Stimulated activated CD4-positive, alpha-beta T cell treated with anti-CD3 and anti-CD28 coated beads, Interleukin-4, amount 100 ng/mL, for 24 hours (primary cell): Measurements from ENCODE around the gene NRG2.

Experiments
- DNase-seq: peaks from one replicate; pipeline ENCODE4 v3.0.0-alpha.2; 2020

NRG2 gene

DNA sequence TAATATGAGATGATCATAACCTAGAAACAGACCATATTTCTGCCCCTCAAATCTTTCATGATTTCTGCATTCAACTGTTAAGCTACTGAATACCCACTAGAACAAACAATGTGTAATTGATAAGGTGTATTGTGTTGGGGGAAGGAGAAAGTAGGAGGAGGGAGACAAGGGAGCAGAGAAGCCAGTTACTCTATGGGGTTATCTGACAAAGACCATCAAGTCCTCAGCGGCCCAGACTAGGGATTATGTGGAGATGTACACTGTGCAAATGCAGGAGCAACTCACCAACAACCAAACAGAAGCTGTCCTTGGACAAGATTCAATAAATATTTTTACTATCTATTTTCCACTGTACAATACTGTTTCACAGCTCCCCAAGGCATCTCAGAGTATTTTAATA is 2.7 kb downstream of the NRG2 start:
- no peak for DNase-seq

DNA sequence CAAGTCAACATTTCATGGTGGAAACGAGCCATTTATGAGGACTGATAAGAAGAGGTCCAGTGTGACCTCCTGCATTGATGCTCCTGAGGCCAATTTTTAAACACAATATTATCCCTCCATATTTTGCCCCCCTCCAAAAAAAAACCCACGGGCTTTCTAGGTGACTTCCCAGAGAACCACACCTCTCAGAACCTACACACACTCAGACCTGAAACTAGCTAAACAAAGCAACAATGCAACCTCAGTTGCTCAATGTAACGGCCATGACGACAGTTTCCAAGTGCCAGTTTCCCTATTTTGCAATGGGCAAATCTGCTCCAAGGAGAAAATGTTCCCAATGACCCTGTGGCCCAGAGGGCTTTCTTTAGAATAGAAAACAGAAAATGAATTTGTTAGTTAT is 3.5 kb downstream of the NRG2 start:
- no peak for DNase-seq

DNA sequence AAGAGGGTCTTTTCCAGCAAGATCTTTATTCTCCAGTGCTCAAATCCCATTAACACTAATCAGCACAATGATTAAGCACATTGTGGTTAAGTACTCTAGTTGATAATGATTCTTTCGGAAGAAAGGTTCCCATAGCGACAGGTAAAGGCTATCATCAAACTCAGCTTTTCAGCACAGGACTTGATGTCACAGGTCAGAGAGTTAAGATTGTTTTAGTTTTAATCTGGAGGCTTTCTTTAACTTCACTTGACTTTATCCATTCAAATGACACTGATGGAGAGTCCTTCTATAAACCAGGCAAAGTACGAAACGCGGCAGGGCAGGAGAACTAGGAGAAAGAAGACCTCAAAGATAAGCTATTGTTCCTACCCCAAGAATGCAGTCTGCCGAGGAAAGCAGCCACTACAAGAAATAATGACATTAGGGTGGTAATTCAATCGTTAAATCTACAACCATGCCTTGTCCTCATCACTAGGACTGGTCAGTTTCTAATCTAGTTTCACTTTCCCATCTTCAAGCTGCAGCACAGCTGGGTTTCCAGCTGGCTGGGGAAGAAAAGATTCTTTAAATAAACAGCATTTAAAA is 4.6 kb downstream of the NRG2 start:
- no peak for DNase-seq

DNA sequence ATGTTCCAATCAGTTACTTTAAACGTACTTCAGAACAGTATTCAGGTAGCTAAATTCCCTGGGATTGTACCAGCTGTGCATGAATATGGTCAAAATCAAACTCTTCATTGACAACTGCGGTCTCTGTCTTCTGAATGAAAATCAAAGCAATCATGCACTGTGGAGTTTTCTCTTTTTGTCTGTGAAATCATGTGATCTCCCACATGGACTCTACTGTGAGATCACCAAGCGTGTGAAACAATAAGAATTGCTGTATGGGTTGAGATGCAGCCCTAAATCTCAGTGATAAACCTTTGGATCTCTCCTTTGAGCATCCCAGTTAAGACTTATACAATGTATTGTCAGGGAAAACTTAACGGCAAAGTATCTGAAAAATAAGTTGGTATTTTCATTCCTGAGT is 6.1 kb downstream of the NRG2 start:
- no peak for DNase-seq

DNA sequence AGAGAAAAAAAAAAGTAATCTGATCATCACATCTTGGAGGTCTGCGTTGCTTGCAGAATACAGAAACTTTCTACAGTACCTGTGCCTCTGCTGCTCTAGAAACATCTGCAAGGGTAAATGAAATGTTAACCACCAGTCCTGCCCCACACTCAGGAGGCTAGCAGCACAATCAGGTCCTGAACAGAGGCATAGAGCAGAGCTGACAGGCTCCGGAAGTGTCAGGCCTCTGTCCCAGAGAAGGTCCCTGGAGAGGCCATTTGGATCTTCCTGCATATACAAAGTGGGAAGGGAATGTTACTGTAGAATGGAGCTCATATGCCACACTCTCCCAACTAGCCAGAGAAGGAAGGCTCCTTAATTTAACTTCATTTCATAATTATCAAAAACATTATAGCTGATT is 7.2 kb downstream of the NRG2 start:
- DNase-seq, result no peak

DNA sequence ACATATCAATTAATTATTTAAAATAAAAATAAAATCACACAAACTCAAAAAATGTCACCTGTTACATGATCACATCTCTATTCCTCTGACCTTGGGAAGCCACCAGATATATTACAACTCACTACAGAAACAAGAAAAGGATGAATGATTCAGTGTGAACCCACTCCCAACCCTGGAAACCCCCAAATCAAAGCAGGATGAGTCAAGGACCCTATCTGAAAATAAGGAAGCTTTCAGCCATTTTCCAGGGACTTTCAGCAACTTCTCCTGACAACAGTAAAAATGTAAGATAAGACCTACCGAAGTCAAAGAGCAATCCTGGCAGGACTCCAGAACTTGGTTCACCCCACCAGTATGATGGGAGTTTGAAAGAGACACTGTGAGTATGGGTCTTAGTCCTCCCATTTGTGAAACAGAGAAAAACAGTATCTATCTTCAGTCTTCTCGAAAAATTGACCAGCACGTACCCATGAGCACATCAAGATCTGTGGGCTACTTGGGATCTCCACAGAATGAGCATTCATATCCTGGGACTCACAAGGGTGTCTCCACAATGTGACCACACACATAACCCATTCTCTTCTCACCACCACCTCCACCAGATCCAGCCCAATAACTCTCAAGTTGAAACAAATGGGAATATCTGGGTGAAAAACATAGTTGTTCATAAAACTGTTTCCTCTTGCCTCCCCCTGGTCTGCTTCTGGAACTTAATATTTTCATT is 9.9 kb downstream of the NRG2 start:
- DNase-seq, result no peak

DNA sequence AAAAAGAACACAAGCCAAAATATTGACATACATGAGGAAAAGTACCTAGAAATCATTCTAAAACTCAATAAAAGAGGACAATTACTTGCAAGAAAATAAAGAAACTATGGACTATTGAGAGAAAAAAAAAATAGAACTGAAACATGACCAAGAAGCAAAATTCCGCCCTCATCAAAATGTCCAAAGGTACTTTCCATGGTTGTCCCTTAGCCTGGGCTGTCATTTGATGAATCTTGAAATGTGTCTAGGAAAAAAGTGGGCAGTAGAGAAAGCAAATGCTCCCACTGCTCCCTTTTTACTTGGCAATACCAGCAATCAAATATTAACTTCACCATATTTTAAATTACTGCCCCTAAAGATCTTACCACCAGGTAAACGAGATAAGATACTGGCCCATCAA is 10.8 kb downstream of the NRG2 start:
- DNase-seq, result no peak

DNA sequence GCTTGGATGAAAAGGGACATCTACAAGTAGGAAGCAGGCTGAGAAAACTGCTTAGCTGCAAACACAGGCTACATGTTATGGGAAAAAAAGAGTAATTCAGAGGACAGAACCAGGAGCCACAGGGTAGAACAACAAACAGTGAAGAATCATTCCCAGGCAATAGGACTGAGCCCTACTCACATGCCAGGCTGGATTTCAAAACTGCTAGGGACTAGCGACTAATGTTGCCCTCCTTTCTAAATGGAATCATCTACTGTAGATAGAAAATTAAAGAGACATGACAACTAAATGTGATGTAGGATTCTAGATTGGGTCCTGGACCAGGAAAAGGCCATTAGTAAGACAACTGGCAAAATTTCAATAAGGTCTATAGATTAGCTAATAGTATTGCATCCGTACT is 15.3 kb downstream of the NRG2 start:
- DNase-seq, result no peak

DNA sequence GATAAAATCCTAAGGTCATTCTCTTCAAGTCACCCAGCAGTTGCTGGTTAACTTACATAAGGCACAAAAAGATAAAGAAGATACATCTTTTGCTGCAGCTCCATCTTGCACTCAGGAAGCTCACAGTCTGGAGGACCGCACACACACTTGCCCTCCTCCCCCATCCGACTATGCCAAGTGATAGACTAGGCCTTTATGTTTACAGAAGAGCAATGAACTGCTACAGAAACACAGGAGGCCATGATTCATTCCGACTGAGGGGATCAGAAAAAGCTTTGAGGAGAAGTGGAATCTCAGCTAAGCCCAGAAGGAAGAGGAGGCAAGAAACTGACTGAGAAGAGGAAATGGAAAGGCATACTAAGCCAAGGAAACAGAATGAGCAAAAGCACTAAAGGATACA is 17.4 kb downstream of the NRG2 start:
- DNase-seq, result no peak

DNA sequence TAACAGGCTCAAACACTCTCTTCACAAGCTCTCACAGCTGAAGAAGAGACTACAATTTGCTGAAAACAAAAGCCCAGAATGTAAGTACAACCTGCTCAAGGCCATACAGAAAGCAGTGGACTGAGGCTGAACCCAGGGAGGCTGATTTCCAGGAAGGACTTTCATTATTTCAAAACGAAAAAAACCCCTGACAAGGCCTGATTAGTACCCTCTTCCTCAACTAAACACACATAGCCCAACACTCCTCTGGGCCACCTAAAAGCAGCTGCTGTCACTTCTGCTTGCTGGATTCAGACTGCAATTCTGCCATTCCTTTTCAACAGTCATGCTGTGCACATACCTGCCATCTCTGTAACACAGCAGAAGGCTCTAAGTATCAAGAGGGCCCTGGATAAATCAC is 18.2 kb downstream of the NRG2 start:
- no peak for DNase-seq

DNA sequence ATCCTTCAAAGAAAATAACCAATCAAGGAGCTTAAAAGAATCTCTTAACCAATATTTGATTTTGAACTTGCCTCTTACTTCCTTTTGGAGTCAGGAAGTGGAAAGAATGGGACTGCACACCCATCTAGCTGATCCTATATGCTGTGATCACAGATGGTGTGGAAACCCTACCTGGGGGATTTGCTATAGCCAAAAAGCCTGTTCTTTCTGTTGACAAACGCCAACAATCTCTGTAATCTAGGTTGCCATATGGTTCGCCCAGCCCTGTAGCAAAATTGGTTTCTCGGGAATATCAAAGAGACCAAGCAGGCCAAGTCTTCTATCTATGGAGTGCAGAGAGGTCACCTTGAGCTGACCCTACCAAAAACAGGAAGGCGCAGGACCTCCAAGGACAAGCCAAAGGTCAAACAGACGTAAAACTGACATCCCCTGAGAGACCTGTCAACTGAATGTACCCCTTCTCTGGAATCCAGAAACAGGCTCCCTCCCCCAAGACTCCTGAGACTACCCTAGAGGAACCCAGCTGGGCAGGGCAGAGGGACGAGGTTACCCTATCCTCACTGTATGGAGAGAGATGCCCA is 19.4 kb downstream of the NRG2 start:
- DNase-seq, result no peak

DNA sequence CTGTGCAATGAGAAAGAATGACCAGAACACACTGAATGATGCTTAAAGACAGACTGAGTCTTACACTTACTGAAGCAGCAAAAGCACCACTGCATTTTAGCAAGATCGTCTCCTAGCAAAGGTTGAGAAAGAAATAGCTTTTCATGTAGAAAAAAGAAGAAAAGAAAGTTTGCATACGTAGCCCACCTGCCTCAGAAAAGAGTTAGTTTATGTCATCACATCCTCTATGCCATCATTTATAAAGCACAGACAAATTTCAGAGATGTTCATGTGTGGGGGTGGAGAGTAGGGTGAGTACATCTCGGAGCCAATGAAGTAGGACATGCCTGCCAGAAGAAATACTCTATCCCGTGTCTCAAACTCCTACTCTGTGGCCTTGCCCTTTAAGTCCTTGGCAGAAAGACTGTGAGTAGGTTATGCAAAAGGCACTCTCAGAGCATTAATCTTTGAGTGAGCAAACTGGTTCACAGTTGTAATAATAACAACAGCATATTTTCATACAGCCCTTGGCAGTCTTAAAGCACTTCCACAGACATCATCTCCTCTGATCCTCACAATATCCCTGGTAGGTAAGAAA is 22.4 kb downstream of the NRG2 start:
- DNase-seq, result no peak

DNA sequence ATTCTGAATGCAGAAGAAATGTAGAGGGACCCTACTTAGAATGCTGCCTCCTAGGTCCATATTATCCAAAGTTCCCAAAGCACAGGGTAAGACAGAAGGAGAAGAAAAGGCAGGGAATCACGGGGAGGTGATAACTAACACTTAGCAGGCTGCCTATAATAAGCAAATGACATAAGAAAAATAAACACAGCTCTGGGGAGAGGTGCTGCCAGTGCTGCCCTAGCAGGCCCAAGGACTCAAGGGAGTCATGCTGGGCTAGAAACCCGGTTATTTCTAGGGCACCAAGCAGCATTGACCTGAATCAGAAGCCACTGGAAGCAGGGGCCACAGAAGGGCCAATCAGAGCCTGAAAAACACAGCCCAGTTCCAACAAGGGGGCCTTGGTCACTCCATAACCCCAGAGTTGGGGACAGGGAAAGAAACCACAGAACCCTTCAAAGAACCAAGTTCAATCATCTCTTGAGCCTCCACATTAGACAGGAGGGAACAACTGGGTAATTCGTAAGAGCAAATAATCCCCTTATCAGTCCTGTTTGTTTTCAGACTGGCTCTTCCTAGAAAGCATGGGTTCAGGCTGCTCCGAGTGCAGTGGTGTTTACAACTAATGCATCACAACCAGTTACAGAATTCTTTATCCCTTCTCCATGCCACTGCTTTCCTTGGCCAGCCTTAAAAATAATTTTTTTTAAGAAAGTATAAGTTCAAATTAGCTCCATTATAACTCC is 24.0 kb downstream of the NRG2 start:
- no peak for DNase-seq

DNA sequence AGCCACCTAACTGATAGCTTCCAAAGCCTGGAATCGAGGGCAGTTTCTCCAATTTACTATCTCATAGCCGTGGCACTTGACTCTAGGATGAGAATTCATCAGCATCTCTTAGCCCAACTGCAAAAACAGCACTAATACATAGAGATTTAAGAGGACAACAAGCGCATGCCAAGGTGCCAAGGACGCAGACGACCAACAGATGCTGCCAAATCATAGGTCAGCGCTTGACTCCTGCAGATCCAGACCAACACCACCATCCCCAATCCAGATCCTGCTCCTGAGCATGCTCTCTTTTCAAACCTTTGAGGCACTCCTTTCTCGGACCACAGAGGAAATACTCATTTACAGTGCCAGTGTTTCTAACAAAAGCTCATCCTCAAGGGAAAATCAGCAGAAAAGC is 24.6 kb downstream of the NRG2 start:
- no peak for DNase-seq

DNA sequence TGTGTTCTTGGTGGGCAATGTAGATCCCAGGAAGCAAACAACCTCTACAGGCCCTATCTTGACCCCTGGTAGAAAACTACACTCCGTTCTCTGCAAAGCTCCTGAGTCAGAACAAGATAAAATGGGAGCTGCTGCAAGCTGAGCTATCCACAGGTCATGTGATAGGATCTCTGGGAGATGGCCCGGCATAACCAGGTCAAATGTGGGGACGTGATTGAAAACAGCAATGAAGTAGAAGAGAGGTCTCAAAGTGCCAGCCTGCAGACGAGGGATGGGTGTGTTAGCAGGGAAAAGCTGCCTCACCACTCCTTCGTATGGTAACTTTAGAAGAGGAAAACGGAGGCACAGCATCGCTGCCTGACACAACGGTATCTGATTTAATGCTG is 25.0 kb downstream of the NRG2 start:
- DNase-seq, result no peak

DNA sequence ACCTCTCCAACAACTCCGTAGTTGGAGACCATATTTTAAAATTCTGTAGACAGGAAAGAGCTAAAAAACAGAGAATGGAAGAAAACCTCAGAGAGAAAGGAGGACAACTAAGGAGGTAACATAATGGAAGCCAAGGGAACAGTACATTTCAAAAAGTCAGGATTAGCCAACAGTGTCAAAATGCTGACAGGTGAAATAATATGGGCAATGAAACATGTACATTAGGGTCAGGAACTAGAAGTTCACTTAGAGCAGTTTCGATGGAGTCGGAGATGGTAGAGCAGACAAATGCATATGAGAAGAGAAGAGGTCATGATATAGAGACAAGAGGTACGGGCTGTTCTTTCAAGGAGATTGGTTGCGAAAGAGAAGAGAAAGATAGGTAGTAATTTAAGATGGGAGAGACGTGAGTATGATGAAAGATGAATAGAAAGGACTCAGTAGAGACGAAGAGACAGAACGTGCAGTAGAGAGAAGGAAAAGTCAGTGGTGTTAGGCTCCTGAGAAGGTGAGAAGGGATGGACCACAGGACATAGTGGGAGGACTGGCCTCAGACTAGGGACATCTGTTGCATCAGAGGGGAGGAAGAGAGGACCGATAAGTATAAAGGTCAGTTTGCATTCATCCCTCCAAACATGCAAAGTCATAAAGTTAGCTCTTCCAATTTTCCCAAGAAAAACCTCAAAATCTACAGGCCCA is 25.6 kb downstream of the NRG2 start:
- DNase-seq, result no peak

DNA sequence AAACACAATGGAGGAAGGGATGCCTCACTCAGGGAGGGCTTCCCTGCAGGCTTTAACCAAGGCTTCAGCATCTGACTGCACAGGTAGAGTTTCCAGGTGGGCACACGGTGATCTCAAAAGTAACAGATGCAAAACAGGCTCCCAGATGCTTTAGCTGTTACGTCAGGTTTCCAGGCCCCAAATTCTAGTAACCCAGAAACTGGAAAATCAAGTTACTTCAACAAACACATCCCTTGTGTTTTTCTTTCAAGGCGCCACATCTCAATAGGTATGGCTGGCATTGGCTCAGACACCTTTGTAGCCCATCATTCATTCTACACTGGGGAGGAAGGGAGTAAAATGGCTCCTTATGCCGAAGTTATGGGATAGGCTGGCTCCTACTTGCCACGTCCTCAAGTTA is 27.4 kb downstream of the NRG2 start:
- DNase-seq, result no peak

DNA sequence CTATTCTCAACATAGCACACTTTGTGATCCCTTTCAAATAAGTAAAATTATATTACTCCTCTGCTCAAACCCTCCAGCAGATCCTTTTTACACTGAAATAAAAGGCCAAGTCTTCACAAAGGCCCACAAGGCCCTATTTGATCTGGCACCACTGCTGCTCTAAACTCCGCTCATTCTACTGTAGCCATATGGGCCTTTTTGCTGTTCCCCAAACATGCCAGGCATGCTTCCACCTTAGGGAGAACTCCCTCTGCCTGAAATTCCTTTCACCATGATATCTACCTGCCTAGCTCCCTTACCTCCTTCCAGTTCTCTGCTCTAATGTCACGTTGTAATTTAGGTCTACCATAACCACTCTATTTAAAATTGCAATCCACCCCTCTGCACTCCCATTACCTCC is 28.3 kb downstream of the NRG2 start:
- no peak for DNase-seq

DNA sequence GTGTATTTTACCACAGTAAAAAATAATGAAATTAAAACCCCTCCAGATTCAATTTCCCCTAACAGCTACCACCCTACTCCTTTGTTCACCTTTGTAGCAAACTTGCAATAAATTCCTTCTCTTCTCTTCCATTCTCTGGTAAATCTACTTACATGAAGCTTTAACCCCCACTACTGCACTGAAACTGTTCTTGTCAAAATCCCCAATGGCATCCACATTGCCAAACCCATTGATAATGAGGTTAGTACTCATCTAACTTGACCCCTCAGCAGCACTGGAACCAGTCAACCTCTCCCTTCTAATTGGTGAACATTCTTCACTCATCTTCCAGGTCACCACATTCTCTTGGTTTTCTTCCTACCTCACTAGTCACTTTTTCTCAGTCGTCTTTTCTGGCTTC is 29.6 kb downstream of the NRG2 start:
- DNase-seq, result no peak

DNA sequence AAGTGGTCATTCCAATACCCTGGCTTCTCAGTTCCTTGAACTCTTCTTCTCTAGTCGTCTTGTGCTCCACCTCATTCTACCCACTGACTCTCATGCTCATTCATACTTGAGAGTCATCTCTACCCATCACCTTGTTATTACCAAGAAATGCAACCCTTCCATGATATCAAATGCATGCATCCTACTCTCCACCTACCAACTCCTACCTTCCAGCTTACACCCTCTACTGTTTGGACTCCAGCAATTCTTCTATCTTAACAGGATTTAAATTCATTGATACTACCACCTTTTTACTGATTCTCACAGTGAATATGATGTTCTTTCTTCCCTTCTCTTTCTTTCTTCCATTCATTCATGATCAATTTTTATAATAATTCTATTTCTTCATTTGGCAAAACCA is 30.7 kb downstream of the NRG2 start:
- DNase-seq, result no peak

DNA sequence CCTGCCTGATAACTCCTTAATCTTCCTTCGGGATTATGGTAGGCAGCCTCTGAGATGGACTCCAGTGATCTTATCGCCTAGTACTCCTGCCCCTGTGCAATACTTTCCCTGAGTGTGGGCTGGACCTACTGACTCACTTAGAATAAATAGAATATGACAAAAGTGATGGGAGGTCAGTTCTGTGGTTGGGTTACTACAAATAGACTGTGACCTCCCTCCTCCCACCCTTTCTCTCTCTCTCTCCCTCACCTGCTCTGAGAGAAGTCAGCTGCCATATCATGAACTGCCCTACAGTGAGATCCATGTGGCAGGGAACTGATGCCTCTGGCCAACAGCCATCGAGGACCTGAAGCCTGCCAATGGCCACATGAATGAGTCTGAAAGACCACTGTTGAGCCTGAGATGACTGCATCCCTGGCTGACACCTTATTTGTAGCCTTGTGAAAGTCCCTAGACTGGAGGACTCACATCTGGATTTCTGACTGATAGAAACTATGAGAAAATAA is 31.7 kb downstream of the NRG2 start:
- DNase-seq, result no peak

DNA sequence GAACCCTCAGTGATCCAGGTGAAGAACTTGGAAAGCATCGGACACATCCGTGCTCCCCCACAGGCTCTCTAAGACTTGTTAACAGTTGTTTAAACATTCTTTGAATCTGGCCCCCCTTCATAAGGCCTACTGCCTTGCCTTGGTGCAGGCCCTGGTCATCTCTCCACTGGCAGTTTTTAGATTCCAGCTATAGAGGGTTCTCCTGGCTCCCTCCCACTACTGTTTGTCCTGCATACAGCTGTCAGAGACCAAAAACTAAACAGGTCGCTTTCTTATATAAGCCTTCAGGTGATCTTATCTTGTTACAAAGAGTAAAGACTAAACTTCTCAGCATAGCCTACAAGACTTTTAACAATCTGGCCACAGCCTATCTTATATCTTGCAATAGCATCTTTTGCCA is 32.3 kb downstream of the NRG2 start:
- DNase-seq, result no peak

DNA sequence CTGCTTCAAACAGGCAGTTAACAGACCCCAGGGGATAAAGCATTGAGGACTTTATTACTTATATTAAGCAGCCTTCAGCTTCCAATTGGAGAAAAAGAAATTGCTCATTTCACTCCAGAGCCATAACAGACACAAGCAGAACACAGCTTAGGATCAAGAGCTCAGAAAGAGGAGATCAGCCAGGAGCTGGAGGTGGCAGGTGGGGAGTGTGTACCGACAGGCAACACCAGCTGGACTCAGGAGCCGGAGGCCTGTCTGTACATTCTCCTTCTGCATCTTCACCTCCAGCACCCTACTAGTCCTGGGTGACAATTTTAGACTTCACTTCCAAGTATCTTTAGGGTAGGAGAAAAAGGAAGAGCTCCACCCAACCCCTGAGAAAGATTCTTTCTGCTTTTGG is 35.8 kb downstream of the NRG2 start:
- no peak for DNase-seq
